Spinal cord (tissue), 10 donors: ENCODE data around the gene SEL1L3. TPM values are rescaled to one million over a fixed set of nuclear protein-coding genes. Genes with fewer than 3 reads are reported as not detected.

ENCODE experiments used
- DNase-seq, 6 donors: peaks; one replicate each; pipeline versions ENCODE4 v3.0.0 to v3.0.0-alpha.2; 2013 to 2015; ENCODE audit warnings: low spot score in 6 of 6, low read depth in 4 of 6
- H3K27ac ChIP-seq: one replicate; pipeline ENCODE4 v1.5.1; 2013; ENCODE audit warnings: low read depth, low read length, control low read depth
- H3K27me3 ChIP-seq: one replicate; pipeline ENCODE4 v1.6.1; 2013; ENCODE audit warnings: low read length; ENCODE audit not compliant: control insufficient read depth, insufficient read depth
- H3K36me3 ChIP-seq: one replicate; pipeline ENCODE4 v1.6.1; 2013; ENCODE audit warnings: low read length; ENCODE audit not compliant: control insufficient read depth, insufficient read depth
- H3K4me1 ChIP-seq: one replicate; pipeline ENCODE4 v1.6.1; 2013; ENCODE audit warnings: low read length; ENCODE audit not compliant: control insufficient read depth, insufficient read depth
- H3K4me3 ChIP-seq: one replicate; pipeline ENCODE4 v1.5.1; 2013; ENCODE audit warnings: low read depth, low read length, control low read depth
- H3K9me3 ChIP-seq: one replicate; pipeline ENCODE4 v1.6.1; 2013; ENCODE audit warnings: low read length; ENCODE audit not compliant: control insufficient read depth, insufficient read depth
- WGBS: methylation state at CpG from one replicate; pipeline ENCODE4 v1.1.5; 2013; ENCODE audit warnings: missing lambda C conversion rate; ENCODE audit not compliant: insufficient coverage; 5-methylcytosine and 5-hydroxymethylcytosine counted together
- polyA plus RNA-seq, 2 donors: library from polyadenylated mRNA; unstranded; fragments of 120-200 nt; gene quantifications; one replicate each; pipeline ENCODE4 v1.2.1, GENCODE V29; 2013; ENCODE audit not compliant: insufficient read length in 2 of 2
- total RNA-seq, 2 donors: library from RNA; depleted of rRNA in 1 of 2; stranded (reverse); fragments of 120-200 nt in 1 of 2; fragments of >200 nt in 1 of 2; gene quantifications; one replicate each; pipeline versions ENCODE4 v1.2.3 to v1.2.4, GENCODE V29; 2013 to 2014
- donor health status: healthy.

The SEL1L3 gene
- total and polyA plus RNA-seq, 4 donors = 19.2 to 27.5 (median 22.6) TPM

GRCh38 chr4:25786497-25787065 lies 76.2 kb downstream of the SEL1L3 start:
- Histone ChIP-seq H3K9me3 (no peaks in the 10 kb centered on the region), H3K4me1 (no peaks in the 10 kb centered on the region), H3K36me3 (no peaks in the 10 kb centered on the region), H3K4me3 (no peak overlapping the region), H3K27ac (no peak overlapping the region), H3K27me3 (no peaks in the 10 kb centered on the region)
- WGBS = no CpG with 5 or more reads among the region's 4 CpGs
- DNase-seq = no peak

DNA sequence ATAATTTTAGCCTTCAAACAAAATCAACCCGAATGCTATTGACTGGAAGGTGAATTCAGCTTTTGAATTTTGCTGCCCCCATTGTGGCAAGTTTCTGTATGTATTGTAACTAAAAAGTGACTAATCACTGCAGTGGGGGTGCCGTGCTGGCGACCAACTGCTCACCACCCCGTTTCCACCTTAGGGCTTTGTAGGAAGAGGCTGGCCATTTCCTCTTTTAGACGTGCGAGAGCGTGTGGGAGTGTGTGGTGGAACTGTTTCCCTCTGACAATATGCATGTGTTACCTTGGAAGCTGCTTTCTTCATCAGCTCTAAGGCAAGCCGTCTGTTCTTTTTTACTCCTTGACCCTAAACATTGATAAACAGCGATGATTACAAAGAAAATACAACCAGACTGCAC lies 78.8 kb downstream of the SEL1L3 start:
- 71% methylated on average over 3 of the region's 9 CpGs for WGBS
- Histone ChIP-seq H3K27me3 (no peaks in the 10 kb centered on the region), H3K4me1 (no peaks in the 10 kb centered on the region), H3K27ac (no peak overlapping the region), H3K36me3 (peaks cover 7% of the 10 kb centered on the region), H3K4me3 (no peak overlapping the region), H3K9me3 (no peaks in the 10 kb centered on the region)
- no peak for DNase-seq

- WGBS = 67% methylated on average over 1 of the region's 1 CpG
- DNase-seq = no peak
- Histone ChIP-seq H3K27ac (no peak overlapping the region), H3K36me3 (peaks cover 7% of the 10 kb centered on the region), H3K9me3 (no peaks in the 10 kb centered on the region), H3K4me1 (no peaks in the 10 kb centered on the region), H3K4me3 (no peak overlapping the region), H3K27me3 (no peaks in the 10 kb centered on the region)
Observed at GRCh38 chr4:25783126-25783525, 79.7 kb downstream of the SEL1L3 start.

DNA sequence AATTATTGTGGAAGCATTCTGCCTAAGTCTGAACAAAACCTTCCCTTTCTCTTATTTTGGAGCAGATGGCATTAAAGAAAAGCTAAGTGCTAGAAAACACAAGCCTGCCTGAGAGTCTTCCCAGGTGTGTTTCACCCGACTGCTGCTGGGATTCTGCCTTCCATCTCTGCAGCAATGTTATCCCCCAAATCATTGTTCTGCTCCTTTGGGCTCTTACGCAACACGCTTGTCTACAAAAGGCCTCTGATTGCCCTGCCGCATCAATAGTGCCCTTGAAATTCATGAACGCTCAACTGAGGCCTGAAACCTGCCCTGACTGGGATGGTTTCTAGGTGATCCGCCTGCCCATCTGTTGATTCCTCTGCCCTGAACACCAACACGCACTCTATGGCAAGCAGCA lies 80.3 kb downstream of the SEL1L3 start:
- Histone ChIP-seq H3K27ac (no peak overlapping the region), H3K27me3 (no peaks in the 10 kb centered on the region), H3K9me3 (no peaks in the 10 kb centered on the region), H3K4me3 (no peak overlapping the region), H3K4me1 (no peaks in the 10 kb centered on the region), H3K36me3 (peaks cover 7% of the 10 kb centered on the region)
- no peak for DNase-seq
- 84% methylated on average over 7 of the region's 7 CpGs for WGBS

GRCh38 chr4:25779021-25779420 lies 83.8 kb downstream of the SEL1L3 start:
- Histone ChIP-seq H3K4me1 (no peaks in the 10 kb centered on the region), H3K27me3 (no peaks in the 10 kb centered on the region), H3K4me3 (no peak overlapping the region), H3K27ac (no peak overlapping the region), H3K9me3 (no peaks in the 10 kb centered on the region), H3K36me3 (peaks cover 7% of the 10 kb centered on the region)
- WGBS = 100% methylated on average over 2 of the region's 4 CpGs
- no peak for DNase-seq

- no peak overlapping the region for H3K4me3 ChIP-seq
- no peak overlapping the region for H3K27ac ChIP-seq
- H3K27me3 ChIP-seq = no peaks in the 10 kb centered on the region
- no peaks in the 10 kb centered on the region for H3K9me3 ChIP-seq
- H3K4me1 ChIP-seq = no peaks in the 10 kb centered on the region
- no peak for DNase-seq
- peaks cover 7% of the 10 kb centered on the region for H3K36me3 ChIP-seq
Observed at GRCh38 chr4:25776795-25777194, 86.0 kb downstream of the SEL1L3 start.

GRCh38 chr4:25775166-25775565 lies 87.6 kb downstream of the SEL1L3 start:
- Histone ChIP-seq H3K27ac (no peak overlapping the region), H3K4me3 (no peak overlapping the region), H3K4me1 (no peaks in the 10 kb centered on the region), H3K9me3 (no peaks in the 10 kb centered on the region), H3K36me3 (peaks cover 5% of the 10 kb centered on the region), H3K27me3 (no peaks in the 10 kb centered on the region)
- no peak for DNase-seq
- no CpG with 5 or more reads among the region's 2 CpGs for WGBS

GRCh38 chr4:25773358-25773757 lies 89.4 kb downstream of the SEL1L3 start:
- Histone ChIP-seq H3K4me3 (no peak overlapping the region), H3K9me3 (no peaks in the 10 kb centered on the region), H3K27ac (no peak overlapping the region), H3K36me3 (no peaks in the 10 kb centered on the region), H3K4me1 (no peaks in the 10 kb centered on the region), H3K27me3 (no peaks in the 10 kb centered on the region)
- WGBS = 80% methylated on average over 4 of the region's 4 CpGs
- no peak for DNase-seq

- no CpG with 5 or more reads among the region's 4 CpGs for WGBS
- Histone ChIP-seq H3K9me3 (no peaks in the 10 kb centered on the region), H3K4me3 (no peak overlapping the region), H3K27ac (no peak overlapping the region), H3K27me3 (no peaks in the 10 kb centered on the region), H3K36me3 (peaks cover 3% of the 10 kb centered on the region), H3K4me1 (no peaks in the 10 kb centered on the region)
- no peak for DNase-seq
Observed at GRCh38 chr4:25771672-25772071, 91.1 kb downstream of the SEL1L3 start.

DNA sequence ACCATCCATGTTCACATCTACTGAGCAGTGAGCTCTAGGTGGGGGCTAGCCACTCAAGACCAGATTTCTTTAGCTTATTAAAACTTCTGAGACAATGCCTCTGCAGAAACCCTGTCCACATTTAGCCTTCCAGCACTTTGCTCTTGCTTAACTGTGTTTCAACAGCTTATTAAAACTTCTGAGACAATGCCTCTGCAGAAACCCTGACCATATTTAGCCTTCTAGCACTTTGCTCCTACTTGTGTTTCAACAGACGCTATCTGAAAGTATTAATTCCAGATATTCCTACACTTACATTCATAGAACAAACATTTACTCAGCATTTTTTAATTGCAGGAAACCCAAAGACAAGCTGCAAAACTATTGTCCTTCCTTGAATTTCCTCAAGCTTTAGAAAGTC lies 91.9 kb downstream of the SEL1L3 start:
- DNase-seq = no peak
- 100% methylated on average over 1 of the region's 1 CpG for WGBS
- no peaks in the 10 kb centered on the region for H3K4me1 ChIP-seq
- H3K4me3 ChIP-seq = no peak overlapping the region
- no peaks in the 10 kb centered on the region for H3K27me3 ChIP-seq
- peaks cover 5% of the 10 kb centered on the region for H3K36me3 ChIP-seq
- H3K27ac ChIP-seq = no peak overlapping the region
- H3K9me3 ChIP-seq = no peaks in the 10 kb centered on the region
